HuH-7 (cell line): Measurements from ENCODE around the gene TBC1D30.

Experiments
- DNase-seq: peaks from one replicate; pipeline ENCODE4 v3.0.0; 2011; ENCODE audit warnings: low spot score

Gene TBC1D30

DNA sequence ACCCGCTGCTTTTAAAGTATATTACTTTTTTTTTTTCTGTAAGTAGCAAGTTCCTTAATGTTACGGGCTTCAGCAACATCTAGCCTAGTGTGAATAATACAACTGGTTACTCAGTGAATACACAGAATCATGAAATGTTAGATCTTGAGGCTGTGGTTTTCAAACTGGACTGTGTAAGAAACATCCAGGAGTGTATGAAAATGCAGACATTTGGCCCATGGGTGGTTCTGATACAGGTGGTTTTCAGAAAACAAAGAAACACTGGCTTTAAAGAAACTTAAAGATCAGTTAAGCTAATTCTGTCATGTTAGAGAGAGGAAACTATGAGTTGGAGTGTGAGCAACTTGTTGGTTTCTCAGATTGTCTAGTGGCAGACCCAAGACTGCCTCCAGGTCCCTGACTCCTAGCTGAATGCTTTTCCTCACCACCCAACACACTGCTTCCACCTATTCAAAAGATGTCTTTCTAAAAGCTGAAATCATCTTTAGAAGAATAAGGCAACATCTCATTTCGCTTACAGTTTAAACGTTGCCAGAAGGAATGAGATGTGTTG lies 36.1 kb downstream of the TBC1D30 start:
- DNase-seq, result no peak

DNA sequence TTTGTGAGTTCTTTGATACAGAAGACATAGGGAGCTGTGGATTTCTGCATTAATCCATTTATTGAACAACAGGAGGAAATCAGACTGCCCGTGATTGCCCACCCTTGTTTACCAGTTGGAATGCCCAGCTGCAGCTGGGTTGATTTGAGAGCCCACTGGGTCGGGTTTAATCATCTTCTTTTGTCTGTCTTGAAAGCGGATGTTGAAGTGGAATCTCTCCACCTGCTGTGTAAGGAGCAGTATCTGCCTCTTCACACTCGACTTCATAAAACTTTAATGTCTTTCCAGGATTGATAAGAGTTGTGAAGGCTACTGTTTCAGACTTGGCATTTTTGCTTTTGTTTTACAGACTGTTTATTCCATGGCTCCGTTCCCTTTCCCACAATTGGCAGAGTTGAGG lies 39.9 kb downstream of the TBC1D30 start:
- DNase-seq, result no peak

DNA sequence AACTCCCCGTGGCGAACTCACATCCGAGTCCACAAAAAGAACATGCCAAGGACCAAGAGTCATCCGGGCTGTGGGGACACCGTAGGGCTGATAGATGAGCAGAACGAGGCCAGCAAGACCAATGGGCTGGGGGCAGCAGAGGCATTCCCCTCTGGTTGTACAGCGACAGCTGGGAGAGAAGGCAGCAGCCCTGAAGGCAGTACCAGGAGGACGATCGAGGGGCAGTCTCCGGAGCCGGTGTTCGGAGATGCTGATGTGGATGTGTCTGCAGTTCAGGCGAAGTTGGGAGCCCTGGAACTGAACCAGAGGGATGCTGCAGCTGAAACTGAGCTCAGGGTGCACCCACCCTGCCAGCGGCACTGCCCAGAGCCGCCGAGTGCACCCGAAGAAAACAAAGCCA lies 50.7 kb downstream of the TBC1D30 start:
- DNase-seq, result no peak

DNA sequence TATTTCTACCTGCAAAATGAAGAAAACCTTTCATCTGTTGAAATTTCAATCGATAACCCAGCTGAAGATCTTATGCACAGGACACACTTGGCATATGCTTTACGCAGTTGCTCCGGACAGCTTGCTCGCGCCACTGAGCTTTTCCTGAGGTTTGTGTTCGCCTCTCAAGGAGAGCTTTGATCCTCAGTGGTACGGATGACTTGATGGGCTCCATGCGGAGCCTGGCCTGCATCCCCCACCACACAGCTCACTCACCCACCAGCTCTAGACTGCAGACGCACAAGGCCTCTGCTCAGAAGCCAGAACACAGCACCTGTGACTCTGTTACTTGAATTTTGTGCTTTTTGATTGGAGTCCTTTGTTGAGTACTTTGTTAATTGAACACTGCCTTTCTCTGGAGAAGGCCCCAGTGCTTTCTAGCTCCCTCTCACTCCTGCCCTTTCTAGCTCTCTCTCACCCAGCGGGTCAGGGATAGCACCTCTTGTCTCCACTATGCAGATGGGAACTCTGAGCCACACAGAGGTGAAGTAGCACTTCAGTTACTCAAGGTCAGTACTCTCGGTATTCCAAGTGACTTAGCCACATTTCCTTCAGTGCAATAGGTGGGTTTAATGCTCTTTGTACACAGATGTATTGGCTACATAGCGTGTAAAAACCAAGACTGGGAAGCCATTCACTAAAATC lies 52.1 kb downstream of the TBC1D30 start:
- no peak for DNase-seq

DNA sequence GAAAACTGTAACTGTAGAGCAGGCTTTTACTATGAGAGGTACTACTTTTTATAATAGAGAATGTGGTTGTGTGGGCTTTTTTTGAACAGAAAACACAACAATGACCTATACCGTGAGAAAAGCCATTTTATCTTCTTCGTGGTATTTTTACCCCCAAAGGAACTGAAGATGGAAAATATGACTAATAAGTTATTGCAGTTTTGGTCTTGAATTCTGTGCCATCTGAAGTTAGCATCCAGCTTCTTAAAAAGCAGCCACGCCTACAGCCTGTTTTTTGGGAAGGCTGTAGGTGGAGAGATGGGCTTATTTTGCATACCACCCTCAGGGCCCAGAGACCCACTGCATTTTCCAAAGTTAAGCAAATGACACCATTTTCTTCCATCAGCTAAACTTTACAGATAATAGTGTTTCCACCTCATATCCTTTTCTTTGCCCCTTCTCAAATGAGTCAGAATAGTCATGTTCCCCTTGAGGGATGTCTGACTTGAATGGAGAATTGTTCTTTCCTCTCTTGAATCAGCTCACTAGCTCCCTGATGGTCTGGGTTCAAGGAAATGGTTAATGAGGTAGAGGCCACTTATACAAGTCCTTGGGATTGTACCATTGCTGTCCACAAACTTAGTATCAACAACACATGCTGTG lies 53.0 kb downstream of the TBC1D30 start:
- no peak for DNase-seq

DNA sequence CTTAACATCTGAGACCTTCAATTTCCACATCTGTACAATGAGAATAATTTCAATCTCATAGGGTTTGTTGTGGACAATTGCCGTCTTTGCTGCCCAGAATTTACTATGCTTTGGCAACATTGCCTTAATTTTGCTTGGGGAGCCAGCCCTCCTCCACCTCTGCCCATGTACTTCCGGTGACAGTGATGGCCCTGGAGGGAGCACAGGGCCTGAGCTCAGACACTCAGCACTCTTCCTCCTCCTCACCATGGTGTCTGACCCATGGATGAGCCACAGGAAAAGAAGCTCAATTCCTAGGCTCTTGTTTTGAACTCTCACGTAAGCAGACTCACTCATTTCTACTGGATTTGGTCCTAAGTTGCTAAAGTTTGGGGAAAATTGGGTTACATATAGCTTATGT lies 58.2 kb downstream of the TBC1D30 start:
- no peak for DNase-seq

DNA sequence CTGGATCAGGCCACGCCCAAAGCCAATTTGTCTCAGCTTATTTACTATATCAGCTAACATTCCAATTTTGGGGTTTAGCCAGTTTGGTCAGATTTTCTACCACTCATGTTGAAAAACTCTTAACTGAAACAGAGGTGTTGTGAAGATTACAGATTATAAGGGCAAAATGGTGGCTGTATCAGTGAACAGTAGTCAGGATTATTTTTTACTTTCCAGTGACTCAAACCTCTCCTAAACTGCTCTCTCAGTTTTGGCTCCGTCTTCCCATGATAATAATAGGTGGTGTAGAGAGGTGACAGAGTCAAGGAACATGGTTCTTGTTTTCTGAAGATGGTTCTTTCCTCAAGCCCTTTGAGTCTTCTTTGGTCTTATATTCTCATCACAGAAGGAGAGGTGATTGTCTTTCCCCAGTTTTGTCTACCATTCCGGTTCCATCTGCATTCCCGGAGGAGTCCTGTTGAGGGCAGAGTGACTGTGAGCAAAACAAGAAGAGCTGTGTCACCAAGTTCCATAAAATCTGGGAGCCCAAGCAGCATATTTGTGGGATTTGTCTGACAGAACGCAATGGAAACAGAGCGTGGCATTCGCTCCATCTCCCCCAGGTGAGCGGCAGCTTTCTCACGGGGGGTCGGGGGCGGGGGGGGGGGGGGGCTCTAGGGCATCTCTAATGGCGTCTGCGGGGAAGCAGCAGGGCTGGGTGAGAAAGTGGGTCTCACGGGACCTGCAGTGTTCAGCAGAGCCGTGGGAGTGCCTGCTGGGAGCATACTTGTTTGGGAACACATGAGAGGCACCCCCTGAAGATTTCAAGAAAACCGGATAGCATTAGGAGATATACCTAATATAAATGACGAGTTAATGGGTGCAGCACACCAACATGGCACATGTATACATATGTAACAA lies 59.1 kb downstream of the TBC1D30 start:
- DNase-seq, result peak; percentile 63

DNA sequence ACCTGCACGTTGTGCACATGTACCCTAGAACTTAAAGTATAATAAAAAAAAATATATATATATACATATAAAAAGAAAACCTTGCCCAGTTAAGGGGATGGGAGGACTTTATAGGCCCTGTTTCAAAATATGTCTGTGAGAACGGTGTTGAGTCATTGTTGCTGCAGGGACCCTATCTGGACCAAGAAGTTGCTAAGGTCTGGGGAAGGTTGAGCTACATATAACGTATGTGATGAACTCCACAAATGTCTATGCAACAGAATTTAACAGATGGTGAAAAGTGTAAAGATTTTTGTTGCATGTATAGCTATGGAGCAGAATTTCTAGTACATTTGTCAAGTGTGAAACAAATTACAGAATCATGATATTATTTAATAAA lies 59.7 kb downstream of the TBC1D30 start:
- no peak for DNase-seq

DNA sequence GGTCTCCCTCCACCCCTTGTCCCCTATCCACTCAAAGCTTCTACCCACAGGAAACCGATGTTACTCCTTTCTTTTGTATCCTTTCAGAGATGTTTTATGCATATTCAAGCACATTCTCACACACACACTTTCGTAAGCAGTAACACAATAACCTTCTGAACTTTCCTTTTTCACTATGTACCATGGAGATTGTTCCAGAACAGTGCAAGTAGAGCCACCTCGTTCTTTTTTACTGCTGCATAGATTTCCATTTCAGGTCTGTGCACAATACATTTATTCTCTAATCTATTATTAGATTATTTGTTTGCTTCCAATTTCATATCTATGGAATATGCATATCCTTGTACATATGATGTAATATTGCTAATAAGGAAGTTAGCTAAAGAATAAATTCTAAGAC lies 60.3 kb downstream of the TBC1D30 start:
- DNase-seq, result no peak

DNA sequence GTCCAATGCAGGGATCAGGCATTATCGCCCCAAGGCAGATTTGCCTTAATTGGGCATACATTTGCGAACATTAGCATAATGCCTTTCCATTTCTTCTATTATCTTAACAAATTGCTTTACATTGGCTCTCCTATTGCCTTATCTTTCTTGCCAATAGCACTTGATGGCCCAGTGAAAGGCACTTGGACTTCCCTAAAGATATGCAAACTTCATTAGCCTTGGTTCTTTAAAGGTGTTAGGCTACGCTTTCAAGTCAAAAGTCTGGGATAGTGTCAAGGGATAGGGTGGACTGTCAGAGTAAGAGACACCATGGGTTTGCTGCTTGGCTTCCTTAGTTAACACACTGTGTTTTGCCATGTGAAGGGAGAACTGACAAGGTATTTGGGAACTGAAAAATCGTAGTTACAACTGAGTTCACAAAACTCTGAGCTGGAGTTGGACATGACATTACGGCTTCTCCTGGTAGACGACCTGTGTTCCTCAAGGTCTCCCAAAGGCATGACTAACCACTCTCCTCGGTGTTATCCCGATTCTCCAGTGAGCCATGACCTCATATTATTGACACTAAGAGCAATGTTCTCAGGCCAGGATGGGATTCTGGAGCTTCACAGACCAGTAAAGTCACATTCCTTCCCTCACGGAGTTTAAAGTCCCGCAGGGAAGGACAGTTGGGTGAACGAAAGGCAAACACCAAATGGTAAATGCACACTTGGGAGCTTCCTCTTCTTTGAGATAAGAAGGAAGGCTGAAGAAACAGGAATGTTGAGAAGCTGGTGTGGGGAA lies 65.2 kb downstream of the TBC1D30 start:
- no peak for DNase-seq

DNA sequence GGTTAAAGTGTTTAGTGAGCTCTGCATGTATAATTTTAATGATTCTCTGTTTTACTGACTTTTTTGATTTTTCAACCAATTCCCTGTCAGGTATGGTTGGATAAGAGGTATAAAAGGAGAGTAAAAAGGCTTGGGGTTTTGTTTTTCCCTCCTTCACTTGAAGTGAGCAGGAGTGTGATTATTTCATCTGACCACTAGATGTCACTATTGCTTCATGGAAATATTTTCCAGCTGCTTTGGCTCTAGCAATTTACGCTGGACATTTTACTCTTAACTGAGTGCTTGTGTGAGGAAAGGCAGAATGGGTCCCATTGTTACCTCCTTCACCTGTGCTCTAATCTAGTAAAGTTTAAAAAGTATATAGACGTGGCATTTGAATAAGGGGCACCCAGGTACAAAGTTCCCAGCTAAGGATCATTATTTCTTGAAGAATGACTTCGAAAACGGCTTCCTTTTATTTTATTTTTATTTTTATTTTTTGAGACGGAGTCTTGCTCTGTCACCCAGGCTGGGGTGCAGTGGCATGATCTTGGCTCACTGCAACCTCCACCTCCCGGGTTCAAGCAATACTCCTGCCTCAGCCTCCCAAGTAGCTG lies 66.5 kb downstream of the TBC1D30 start:
- peak; percentile 56 for DNase-seq

DNA sequence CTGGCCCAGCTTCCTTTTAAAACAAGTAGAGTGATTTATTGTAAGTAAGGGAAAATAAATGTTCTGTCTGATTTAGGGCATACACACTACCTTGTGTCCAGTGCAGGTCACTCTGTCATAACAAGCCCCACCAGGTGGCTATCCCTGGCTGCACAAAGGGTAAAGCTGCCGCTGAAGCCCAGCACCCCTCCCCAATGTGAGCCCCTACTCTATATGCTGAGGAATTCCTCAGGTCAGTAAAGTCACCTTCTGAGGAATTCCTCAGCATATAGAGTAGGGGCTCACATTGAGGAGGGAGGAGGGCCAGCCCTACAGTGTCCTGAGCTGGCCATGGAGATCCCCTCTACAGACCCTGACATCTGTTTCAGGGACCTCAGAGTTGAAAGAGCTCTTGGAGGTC lies 67.2 kb downstream of the TBC1D30 start:
- no peak for DNase-seq

DNA sequence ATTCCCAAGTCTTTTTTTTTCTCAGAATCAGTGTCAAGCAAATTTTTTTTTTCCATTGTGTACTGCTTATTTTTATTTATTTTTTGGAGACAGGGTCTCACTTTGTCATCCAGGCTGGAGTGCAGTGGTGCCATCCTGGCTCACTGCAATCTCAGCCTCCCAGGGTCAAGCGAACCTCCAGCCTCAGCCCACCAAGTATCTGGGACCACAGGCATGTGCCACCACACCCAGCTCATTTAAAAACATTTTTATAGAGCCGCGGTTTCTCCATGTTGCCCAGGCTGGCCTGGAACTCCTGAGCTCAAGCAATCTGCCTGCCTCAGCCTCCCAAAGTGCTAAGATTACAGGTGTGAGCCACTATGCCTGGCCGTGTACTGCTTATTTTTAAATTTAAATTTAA lies 68.1 kb downstream of the TBC1D30 start:
- DNase-seq, result no peak

DNA sequence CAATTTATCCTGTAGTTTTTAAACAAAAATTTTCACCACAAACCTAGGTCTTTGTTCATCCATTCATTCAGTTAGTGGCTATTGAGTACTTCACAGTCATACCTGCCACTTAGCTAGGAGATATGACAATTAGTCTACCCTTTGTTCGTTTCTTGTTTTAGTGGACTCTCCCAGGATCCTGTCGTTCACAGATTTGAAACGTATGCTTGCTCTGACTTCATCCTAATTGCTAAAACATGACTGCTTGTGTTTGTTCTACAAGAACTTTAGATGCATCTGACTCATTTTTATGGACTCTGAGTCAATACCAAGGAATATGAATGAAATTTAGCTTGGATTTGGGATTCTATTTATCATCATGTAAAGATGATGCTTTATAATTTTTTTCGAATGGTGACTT lies 69.5 kb downstream of the TBC1D30 start:
- no peak for DNase-seq

DNA sequence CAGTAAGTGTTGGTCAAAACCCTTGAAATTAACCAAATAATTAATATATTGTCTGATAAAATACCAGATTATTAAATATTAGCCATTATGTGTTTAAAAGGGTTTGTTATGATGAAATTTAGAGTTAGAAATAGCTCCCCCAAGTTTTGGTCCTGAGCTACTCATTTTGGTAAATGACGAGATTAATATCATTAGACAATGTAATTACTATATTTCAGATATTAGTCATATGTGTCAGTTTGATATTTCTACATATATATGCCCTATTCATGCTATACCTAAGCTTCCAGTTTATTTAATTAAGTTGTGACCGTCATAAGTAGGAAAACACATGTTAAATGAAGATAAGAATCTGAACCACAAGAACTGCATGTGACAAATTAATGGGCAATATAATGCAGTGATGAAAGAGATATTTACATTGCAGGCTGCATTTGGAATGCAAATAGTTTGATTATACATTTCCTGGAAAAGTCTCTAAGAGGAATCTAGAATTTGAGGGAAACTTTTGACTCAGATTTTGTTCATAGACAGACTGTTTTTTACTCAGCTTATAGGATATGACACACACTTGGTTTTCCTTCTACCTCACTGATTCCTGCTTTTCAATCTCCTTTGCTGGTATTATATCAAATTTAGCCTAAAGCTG lies 70.5 kb downstream of the TBC1D30 start:
- no peak for DNase-seq

DNA sequence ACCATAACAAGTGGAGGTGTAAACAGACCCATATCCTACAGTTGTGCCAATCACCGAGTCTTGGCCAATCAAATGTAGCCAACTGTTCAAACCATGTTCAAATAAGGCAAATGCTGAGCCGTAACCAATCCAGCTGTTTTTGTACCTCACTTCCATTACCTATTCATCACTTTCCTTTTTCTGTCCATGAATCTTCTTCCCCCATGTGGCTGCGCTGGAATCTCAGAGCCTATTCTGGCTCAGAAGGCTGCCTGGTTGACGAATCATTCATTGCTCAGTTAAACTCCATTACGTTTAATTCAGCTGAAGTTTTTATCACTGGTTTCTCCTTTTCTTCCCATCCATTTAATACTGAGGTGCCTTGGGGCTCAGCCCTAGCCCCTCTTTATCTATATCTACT lies 71.1 kb downstream of the TBC1D30 start:
- DNase-seq, result no peak

DNA sequence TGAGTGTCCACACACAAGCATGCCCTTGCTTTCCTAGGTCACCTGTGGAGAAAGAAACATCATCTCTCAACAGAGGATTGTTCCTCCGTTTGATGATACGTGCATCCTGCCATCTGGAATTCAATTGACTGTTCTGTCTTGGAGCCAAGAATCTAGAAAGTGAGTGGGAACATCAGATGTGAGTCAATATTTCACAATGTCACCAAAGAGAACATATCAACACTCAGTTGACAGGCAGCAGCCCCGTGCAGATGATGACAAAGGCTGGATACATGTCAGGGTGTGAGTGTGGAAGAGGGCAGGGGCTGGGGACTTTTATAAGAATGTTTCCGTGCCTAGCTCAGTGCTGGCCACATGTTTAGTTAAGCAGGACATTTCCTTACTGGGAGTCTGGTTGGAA lies 76.1 kb downstream of the TBC1D30 start:
- DNase-seq, result no peak

DNA sequence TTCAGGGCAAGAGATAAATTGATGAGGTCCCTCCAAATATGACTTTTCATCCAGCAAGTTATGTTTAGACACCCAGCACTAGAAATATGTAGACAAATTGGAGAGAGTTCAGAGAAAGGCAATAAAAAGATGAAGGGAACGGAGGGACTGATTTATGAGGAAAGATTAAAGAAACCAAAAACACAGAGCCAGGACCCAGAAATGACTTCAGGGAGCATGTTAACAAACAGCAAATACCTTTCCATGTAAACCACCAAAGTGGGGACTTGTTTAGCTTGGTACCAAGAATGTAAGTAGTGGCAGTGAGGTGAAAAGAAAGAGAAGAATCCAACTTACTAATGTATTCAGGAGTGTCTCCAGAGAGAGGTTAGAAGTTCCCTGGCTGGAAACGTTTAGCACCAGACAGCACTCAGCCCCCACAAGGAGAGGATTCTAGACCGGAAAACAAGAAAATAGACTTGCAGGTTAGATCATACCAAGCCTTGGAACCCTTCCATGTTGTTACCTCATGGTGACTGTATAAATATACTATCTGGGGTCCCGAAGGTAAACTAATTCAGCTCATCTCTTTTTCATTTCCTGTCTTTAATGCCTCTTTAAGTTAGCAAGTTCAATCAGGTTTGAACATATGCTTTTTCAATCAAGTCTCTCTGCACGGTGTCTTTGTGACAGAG lies 79.2 kb downstream of the TBC1D30 start:
- DNase-seq, result no peak

DNA sequence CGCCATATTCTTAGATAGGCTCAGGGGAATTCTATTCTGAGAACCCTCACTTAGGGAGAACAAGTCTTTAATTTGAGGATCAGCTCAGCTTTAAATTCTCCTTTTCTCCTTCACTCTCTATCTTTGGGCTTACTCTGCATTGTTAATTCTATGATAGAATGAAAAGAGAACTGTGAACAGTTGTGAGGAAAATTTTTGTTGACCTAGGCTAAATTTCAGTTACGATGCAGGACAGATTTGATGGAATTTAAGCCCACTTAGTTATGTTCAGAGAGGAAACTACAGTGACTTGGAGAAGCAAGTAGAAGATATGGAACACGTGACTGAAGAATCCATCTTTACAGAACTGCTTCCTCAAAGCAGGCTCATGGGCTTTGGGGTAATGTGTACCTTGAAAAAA lies 82.7 kb downstream of the TBC1D30 start:
- no peak for DNase-seq

DNA sequence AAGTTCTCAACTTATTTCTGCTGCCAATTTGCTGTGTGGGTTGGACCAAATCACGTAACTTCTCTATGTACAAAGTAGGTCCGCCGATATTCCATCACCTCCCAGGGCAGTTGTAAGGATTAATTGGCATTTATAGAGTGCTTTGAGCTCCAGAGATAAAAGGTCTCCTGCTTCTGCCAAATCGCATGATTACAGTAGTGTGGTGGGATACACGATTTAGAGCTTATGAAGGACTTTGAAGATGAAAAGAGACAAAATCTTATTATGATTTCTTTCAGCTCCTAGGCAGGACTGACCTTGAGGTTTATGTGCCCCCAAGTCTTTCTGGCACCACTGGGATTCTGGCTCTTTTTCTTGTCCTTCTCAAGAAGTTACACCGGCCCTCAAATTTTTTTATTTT lies 84.7 kb downstream of the TBC1D30 start:
- no peak for DNase-seq

DNA sequence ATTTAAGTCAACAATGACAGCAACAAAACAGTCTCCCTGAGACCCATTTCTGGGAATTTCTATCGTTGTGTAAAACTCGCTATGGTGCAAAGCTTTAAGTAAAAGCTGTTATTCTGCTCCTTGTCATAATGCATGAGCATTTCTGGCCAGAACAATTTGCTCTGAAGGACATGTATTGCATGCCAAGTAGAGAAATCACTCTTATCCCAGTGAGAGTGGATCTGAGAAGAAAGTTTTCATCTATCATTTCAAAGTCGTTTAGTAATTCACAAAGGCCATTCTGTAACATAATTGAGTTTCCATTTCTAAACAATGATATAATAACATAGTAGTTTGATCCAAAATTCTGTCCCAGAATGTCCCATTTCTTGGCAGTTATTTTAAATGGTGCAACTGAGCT lies 86.6 kb downstream of the TBC1D30 start:
- DNase-seq, result no peak
